Small intestine (tissue), 7 donors: ENCODE data around the gene FNDC3B. TPM values are rescaled to one million over a fixed set of nuclear protein-coding genes. Genes with fewer than 3 reads are reported as not detected.
A peak's percentile ranks its signal among the peaks of the same experiment; 100 is the strongest.

Source experiments
- DNase-seq, 2 donors: peaks; one replicate each; pipeline versions ENCODE4 v3.0.0 to v3.0.0-alpha.2; 2013
- FAIRE-seq: peaks from 2 replicates; lab custom pipeline; 2012; peaks lifted over from hg19 to GRCh38; lab: Jason Lieb, UNC
- H3K27ac ChIP-seq, 3 donors: one replicate each; pipeline ENCODE4 v1.5.1; 2013; ENCODE audit warnings: low read length in 2 of 3, mild to moderate bottlenecking in 2 of 3, control low read depth in 1 of 3, inconsistent platforms in 1 of 3, low read depth in 1 of 3, moderate library complexity in 1 of 3
- H3K27me3 ChIP-seq, 3 donors: one replicate each; pipeline ENCODE4 v1.6.1; 2013; ENCODE audit warnings: low read length in 3 of 3, inconsistent platforms in 1 of 3; ENCODE audit not compliant: control insufficient read depth in 3 of 3, insufficient read depth in 3 of 3
- H3K36me3 ChIP-seq, 3 donors: one replicate each; pipeline ENCODE4 v1.6.1; 2013; ENCODE audit warnings: low read length in 3 of 3, inconsistent platforms in 1 of 3, low read depth in 1 of 3, mild to moderate bottlenecking in 1 of 3, moderate library complexity in 1 of 3; ENCODE audit not compliant: control insufficient read depth in 3 of 3, insufficient read depth in 2 of 3
- H3K4me1 ChIP-seq, 3 donors: one replicate each; pipeline ENCODE4 v1.6.1; 2013; ENCODE audit warnings: low read length in 2 of 3, inconsistent platforms in 1 of 3, low read depth in 1 of 3, mild to moderate bottlenecking in 1 of 3, moderate library complexity in 1 of 3; ENCODE audit not compliant: control insufficient read depth in 3 of 3, insufficient read depth in 2 of 3
- H3K4me3 ChIP-seq, 3 donors: one replicate each; pipeline ENCODE4 v1.5.1; 2013; ENCODE audit warnings: low read length in 3 of 3, control low read depth in 1 of 3, inconsistent platforms in 1 of 3, low read depth in 1 of 3, mild to moderate bottlenecking in 1 of 3, moderate library complexity in 1 of 3
- H3K9me3 ChIP-seq, 2 donors: one replicate each; pipeline ENCODE4 v1.6.1; 2013; ENCODE audit warnings: low read depth in 1 of 2, low read length in 1 of 2; ENCODE audit not compliant: control insufficient read depth in 2 of 2, insufficient read depth in 1 of 2
- WGBS, 3 donors: extraction: QIAGEN DNeasy Blood & Tissue Kit; methylation state at CpG; one replicate each; pipeline ENCODE4 v1.1.7; 2013; 5-methylcytosine and 5-hydroxymethylcytosine counted together
- polyA plus RNA-seq, 4 donors: library from polyadenylated mRNA; stranded (reverse) in 3 of 4; unstranded in 1 of 4; fragments of 200-250 nt in 3 of 4; fragments of 120-200 nt in 1 of 4; gene quantifications; one replicate each; pipeline versions ENCODE4 v1.2.1 to v1.2.3, GENCODE V29; 2013
- donor health status: healthy with polysubstance abuse.
- donor health status: control.
- donor health status: control.
- donor health status: Bipolar disorder and iron deficiency.
- donor health status: healthy.

Gene FNDC3B
- polyA plus RNA-seq, 4 donors = 6.0 to 24.7 (median 10.1) TPM

DNA sequence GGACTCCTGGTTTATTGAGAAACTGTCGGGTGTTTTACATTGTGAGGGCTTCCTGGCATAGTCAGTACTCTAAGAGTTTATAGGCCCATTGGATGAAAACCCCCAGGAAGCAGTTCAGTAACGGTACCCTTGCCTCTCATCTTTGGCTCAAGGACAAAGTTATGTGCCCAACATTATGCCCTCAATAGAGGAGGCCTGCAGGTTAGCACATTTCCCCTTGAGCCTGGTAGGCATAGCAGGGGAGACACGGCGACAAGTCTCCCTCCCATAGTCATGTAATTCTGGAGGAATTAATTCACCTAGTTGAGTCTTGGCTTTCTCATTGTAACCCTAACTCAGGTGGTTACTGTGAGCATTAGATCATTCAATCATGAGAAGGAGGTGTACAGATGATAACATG lies 348.4 kb downstream of the FNDC3B start:
- 96 to 100% (median 99%) methylated on average over 4 of the region's 4 CpGs for WGBS, 3 donors
- no peak for DNase-seq
- Histone ChIP-seq H3K27me3 (no peaks in the 10 kb centered on the region), H3K4me3 (no peak overlapping the region), H3K36me3 (peaks cover 0 to 12% (median 1%) of the 10 kb centered on the region in 3 donors), H3K4me1 (peaks cover 0 to 3% (median 0%) of the 10 kb centered on the region in 3 donors), H3K9me3 (no peaks in the 10 kb centered on the region), H3K27ac (no peak overlapping the region)
- no peak for FAIRE-seq

DNA sequence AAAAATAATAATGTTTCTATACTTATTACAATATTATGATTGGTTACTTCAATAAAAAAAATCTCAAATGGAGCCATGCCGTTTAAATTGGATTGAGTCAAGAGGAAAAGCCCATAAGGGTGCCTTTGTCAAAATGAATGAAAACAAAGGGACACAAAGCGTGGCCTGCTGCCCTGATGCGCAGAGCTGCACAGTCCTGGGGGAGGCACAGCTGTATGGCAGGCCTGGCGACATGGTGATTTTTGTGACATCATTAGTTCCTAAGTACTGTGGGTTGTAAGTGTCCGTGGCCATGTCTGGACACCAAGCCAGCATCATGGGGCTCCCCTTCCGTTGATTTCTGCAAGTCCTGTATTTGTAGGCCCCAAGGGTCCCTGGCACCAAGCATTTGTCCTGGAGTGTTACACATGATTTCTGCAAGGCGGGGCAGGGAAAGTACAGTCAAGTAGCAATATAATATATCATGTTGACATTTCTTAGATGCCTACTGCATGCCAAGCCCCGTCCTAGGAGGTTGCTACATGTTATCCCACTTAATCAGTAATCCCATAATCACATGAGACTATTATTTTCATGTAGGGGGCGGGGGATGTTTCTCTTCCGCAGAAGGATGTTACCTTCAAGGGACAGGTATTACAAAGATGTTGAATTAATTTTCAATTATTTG lies 349.2 kb downstream of the FNDC3B start:
- Histone ChIP-seq H3K27me3 (no peaks in the 10 kb centered on the region), H3K27ac (peak overlapping the region in 1 of 3 donors; percentile 9), H3K4me3 (no peak overlapping the region), H3K9me3 (no peaks in the 10 kb centered on the region), H3K4me1 (peaks cover 0 to 3% (median 0%) of the 10 kb centered on the region in 3 donors), H3K36me3 (peaks cover 0 to 12% (median 1%) of the 10 kb centered on the region in 3 donors)
- FAIRE-seq = no peak
- no peak for DNase-seq
- 83 to 86% (median 86%) methylated on average over 10 of the region's 10 CpGs for WGBS, 3 donors

DNA sequence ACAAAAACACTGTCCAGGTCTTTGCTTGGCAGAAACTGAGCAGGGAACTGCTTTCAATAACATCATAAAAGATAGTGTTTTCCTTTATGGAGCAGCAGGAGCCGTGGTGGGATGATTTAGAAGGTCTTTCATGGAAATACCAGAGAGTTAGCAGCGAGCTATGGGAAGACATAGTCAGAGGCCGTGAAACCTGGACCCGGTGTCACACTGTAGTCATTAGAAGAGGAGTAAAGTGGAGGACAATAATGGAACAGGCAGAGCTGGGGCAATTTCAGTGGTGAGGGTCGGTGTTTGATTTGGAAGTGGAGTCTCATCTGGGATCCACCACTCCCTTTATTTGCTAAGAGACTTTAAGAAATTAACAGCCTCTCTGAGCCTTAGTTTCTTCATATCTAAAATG lies 351.4 kb downstream of the FNDC3B start:
- no peak for DNase-seq
- no peak for FAIRE-seq
- no peaks in the 10 kb centered on the region for H3K9me3 ChIP-seq
- H3K27me3 ChIP-seq = no peaks in the 10 kb centered on the region
- 91 to 96% (median 91%) methylated on average over 5 of the region's 5 CpGs for WGBS, 3 donors
- no peak overlapping the region for H3K4me3 ChIP-seq
- H3K36me3 ChIP-seq = peaks cover 0 to 11% (median 1%) of the 10 kb centered on the region in 3 donors
- H3K27ac ChIP-seq = no peak overlapping the region
- H3K4me1 ChIP-seq = peaks cover 0 to 3% (median 0%) of the 10 kb centered on the region in 3 donors

DNA sequence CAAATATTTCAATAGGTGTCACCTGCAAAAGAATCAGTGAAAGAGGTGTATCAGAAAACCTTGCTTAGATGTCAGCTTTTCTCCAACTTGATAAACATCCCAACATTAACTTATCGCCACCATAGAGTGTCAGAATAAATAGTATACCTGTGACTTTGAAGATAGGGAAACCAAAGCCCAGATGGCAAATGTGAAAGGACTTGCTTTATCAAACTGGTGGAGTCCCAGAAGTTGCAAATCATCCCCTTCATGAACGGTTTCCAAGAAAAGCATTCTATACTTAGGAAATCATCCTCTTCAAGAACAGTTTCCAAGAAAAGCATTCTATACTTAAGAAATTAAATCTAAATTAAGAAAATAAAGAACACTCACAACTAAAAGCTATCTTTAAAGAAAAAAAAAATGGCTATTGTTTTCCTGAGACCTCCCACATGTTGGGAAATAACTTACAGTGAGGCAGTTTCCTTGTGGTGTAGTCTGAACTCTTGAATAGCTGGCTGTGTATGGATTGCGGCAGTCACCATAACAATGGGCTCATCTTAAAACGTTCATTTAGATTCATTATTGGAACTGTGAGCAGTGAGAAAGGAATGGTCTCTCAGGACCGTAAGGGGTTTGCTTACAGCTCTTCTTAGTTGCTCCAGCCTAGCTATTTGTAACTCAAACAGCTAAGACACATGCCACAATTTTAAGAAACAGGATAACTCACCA lies 352.4 kb downstream of the FNDC3B start:
- WGBS, 3 donors = 55 to 89% (median 85%) methylated on average over 5 of the region's 5 CpGs
- FAIRE-seq (no peak), DNase-seq (no peak)
- Histone ChIP-seq H3K9me3 (no peaks in the 10 kb centered on the region), H3K4me3 (no peak overlapping the region), H3K4me1 (peaks cover 0 to 3% (median 0%) of the 10 kb centered on the region in 3 donors), H3K36me3 (peaks cover 0 to 15% (median 1%) of the 10 kb centered on the region in 3 donors), H3K27me3 (no peaks in the 10 kb centered on the region), H3K27ac (no peak overlapping the region)

DNA sequence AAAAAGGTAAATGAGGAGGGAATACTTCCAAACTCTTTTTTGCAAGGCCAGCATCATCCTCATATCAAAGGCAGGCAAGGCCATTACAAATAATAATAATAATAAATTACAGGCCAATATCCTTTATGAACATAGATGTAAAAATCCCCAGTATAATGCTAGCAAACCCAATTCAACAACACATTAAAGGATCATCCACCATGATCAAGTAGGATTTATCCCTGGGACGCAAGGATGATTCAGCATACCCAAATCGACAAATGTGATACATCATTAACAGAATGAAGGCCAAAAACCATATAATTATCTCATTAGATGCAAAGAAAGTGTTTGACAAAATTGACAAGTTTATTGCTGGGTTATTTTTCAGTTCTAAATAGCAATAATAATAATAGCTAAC lies 355.3 kb downstream of the FNDC3B start:
- no peaks in the 10 kb centered on the region for H3K27me3 ChIP-seq
- FAIRE-seq = no peak
- peaks cover 1 to 7% (median 3%) of the 10 kb centered on the region in 3 donors for H3K36me3 ChIP-seq
- H3K9me3 ChIP-seq = no peaks in the 10 kb centered on the region
- no peak overlapping the region for H3K27ac ChIP-seq
- no peak overlapping the region for H3K4me3 ChIP-seq
- peaks cover 0 to 3% (median 0%) of the 10 kb centered on the region in 3 donors for H3K4me1 ChIP-seq
- 97% methylated on average over 2 of the region's 2 CpGs for WGBS, 3 donors
- DNase-seq = no peak

DNA sequence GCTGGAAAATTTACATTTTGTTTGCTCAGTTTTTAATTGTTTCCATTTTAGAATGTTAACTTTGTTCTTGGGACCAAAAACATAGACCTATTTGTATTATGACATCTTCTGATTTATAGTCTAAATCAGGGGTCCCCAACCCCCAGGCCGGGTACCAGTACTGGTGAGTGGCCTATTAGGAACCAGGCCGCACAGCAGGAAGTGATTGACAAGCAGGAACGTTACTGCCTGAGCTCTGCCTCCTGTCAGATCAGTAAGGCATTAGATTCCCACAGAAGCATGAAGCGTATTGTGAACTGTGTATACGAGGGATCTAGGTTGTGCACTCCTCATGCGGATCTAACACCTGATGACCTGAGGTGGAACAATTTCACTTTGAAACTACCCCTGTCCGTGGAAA lies 357.0 kb downstream of the FNDC3B start:
- H3K4me3 ChIP-seq = no peak overlapping the region
- H3K36me3 ChIP-seq = peaks cover 1 to 11% (median 3%) of the 10 kb centered on the region in 3 donors
- no peaks in the 10 kb centered on the region for H3K27me3 ChIP-seq
- DNase-seq (no peak), FAIRE-seq (no peak)
- WGBS, 3 donors = 88 to 91% (median 89%) methylated on average over 7 of the region's 7 CpGs
- no peak overlapping the region for H3K27ac ChIP-seq
- H3K4me1 ChIP-seq = no peaks in the 10 kb centered on the region
- H3K9me3 ChIP-seq = no peaks in the 10 kb centered on the region

DNA sequence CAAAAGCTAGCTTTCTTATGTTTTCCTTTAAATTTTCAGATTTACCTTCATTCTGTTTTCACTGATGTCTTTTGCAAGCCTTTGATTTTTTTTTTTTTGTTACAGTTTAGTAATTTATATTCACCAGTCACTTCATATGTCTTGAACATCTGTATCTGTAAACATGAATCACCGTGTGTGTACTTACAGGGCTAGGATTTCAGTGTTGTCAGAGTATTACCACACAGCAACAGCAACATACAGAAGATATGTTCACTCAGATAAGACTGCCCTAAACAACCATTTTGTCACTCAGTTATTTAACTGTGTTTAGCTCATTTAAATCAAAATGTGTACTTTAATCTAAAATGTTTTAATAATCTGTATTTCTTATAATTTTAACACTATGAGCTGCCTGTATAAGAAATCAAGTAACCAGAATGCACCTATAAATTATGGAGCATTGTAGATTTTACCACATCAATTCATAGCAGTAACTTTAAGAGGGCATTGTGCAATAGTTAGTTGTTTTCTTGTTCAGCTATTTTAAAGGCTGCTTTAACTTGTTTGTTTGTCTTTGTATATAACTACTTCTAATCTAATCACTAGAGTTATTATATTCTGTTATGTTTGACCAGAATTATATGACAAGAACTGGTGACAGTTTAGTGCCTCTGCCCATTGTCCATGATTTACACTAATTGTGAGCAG lies 358.5 kb downstream of the FNDC3B start:
- Histone ChIP-seq H3K4me3 (no peak overlapping the region), H3K4me1 (no peaks in the 10 kb centered on the region), H3K36me3 (peaks cover 3 to 11% (median 3%) of the 10 kb centered on the region in 3 donors), H3K9me3 (no peaks in the 10 kb centered on the region), H3K27me3 (no peaks in the 10 kb centered on the region), H3K27ac (no peak overlapping the region)
- DNase-seq (peak in 1 of 2 donors; percentile 2), FAIRE-seq (no peak)
- 36 to 50% (median 46%) methylated on average over 1 of the region's 1 CpG for WGBS, 3 donors

DNA sequence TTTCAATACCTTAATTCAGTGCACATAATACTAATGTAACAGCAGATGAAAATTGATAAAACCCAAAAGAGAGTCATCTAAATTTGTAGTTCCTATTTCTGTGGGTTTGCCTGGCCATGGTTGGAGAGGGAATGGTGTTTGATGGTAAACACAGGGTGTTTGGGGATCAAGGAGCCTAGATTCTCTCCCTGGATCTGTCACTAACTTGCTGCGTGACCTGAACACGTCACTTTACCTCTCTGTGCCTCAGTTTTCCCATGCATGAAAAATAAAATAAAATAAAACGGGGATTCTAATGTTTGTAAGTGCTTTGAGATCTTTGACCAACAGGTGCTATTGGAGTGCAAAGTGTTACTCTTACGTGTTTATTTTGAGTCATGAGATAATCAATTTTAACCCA lies 359.1 kb downstream of the FNDC3B start:
- Histone ChIP-seq H3K27ac (no peak overlapping the region), H3K4me1 (no peaks in the 10 kb centered on the region), H3K36me3 (peaks cover 3 to 11% (median 3%) of the 10 kb centered on the region in 3 donors), H3K27me3 (no peaks in the 10 kb centered on the region), H3K4me3 (no peak overlapping the region), H3K9me3 (no peaks in the 10 kb centered on the region)
- DNase-seq (no peak), FAIRE-seq (no peak)
- 93 to 96% (median 94%) methylated on average over 4 of the region's 4 CpGs for WGBS, 3 donors
